Activated CD4-positive, alpha-beta memory T cell treated with anti-CD3 and anti-CD28 coated beads, Interleukin-2, amount 10 ng/mL, durations not matched to agents 7 days and 5 days (primary cell): ENCODE data around the gene TOP3B. TPM values are rescaled to one million over a fixed set of nuclear protein-coding genes. Genes with fewer than 3 reads are reported as not detected.

ENCODE experiments used
- CTCF ChIA-PET: fragments of 350-600 bp; sonication (Branson Sonifier 250); formaldehyde crosslinking; loops from one replicate; lab custom pipeline; 2021; ENCODE audit warnings: antibody characterized with exemption, inconsistent platforms; lab: Charles Lee
- POLR2A ChIA-PET: fragments of 350-600 bp; sonication (Branson Sonifier 250); formaldehyde crosslinking; loops from one replicate; lab custom pipeline; 2021; ENCODE audit warnings: antibody characterized with exemption; lab: Charles Lee
- DNase-seq: peaks from one replicate; pipeline ENCODE4 v3.0.0-alpha.2; 2020
- H3K27ac Mint-ChIP-seq: one replicate; pipeline ENCODE4 v1.8.0; 2021; ENCODE audit warnings: mild to moderate bottlenecking, mixed read lengths
- H3K27me3 Mint-ChIP-seq: one replicate; pipeline ENCODE4 v1.8.0; 2021; ENCODE audit warnings: mixed read lengths
- H3K36me3 Mint-ChIP-seq: one replicate; pipeline ENCODE4 v1.8.0; 2021; ENCODE audit warnings: low read depth, mixed read lengths
- H3K4me1 Mint-ChIP-seq: one replicate; pipeline ENCODE4 v1.8.0; 2021; ENCODE audit warnings: mixed read lengths
- H3K4me3 Mint-ChIP-seq: one replicate; pipeline ENCODE4 v1.8.0; 2021; ENCODE audit warnings: mild to moderate bottlenecking, mixed read lengths
- H3K9me3 Mint-ChIP-seq: one replicate; pipeline ENCODE4 v1.8.0; 2021; ENCODE audit warnings: mixed read lengths
- total RNA-seq, 2 experiments: library from RNA; stranded (reverse); gene quantifications; one replicate each; pipeline ENCODE4 v1.2.3, GENCODE V29; 2021

TOP3B gene
- total RNA-seq, 2 experiments from 2014 or later: 42.6 to 42.7 TPM

GRCh38 chr22:21970800-21971617, 11.6 kb downstream of the TOP3B start:
- no peak overlapping the region for H3K27ac Mint-ChIP-seq
- no peak overlapping the region for H3K4me3 Mint-ChIP-seq
- H3K36me3 Mint-ChIP-seq: peaks cover 61% of the 10 kb centered on the region
- ChIA-PET POLR2A (interaction anchor here (1.5 to 2.3 kb wide), 2 partner anchors 11 to 13 kb away, joined by 3 to 14 read pairs; partner anchors contain the start of gene TOP3B), CTCF (interaction anchor here (1.0 to 2.7 kb wide), 3 partner anchors 10 to 37 kb away, joined by 4 to 38 read pairs (median 10); partner anchors contain the start of genes PPM1F and TOP3B)
- no peaks in the 10 kb centered on the region for H3K4me1 Mint-ChIP-seq
- DNase-seq: no peak
- no peaks in the 10 kb centered on the region for H3K27me3 Mint-ChIP-seq
- H3K9me3 Mint-ChIP-seq: no peaks in the 10 kb centered on the region

- Mint-ChIP-seq H3K27ac (no peak overlapping the region), H3K36me3 (peaks cover 57% of the 10 kb centered on the region), H3K27me3 (no peaks in the 10 kb centered on the region), H3K9me3 (no peaks in the 10 kb centered on the region), H3K4me3 (no peak overlapping the region), H3K4me1 (no peaks in the 10 kb centered on the region)
- ChIA-PET CTCF (interaction anchor here (2.7 kb wide), 1 partner anchor 11 kb away, joined by 38 read pairs; the partner anchor contains the start of gene TOP3B), POLR2A (interaction anchor here (1.5 kb wide), 1 partner anchor 12 kb away, joined by 3 read pairs; no protein-coding TSS in a partner anchor)
- DNase-seq: no peak
Measured at GRCh38 chr22:21970037-21970799, 12.4 kb downstream of the TOP3B start.

- Mint-ChIP-seq H3K27ac (no peak overlapping the region), H3K4me1 (no peaks in the 10 kb centered on the region), H3K9me3 (no peaks in the 10 kb centered on the region), H3K4me3 (no peak overlapping the region), H3K36me3 (peaks cover 49% of the 10 kb centered on the region), H3K27me3 (no peaks in the 10 kb centered on the region)
- ChIA-PET POLR2A (no interaction called here), CTCF (no interaction called here)
- no peak for DNase-seq
Measured at GRCh38 chr22:21968452-21969129, 14.0 kb downstream of the TOP3B start.

- POLR2A ChIA-PET: no interaction called here
- H3K36me3 Mint-ChIP-seq: peaks cover 50% of the 10 kb centered on the region
- no peaks in the 10 kb centered on the region for H3K27me3 Mint-ChIP-seq
- no peak overlapping the region for H3K4me3 Mint-ChIP-seq
- DNase-seq: no peak
- H3K27ac Mint-ChIP-seq: no peak overlapping the region
- no peaks in the 10 kb centered on the region for H3K9me3 Mint-ChIP-seq
- CTCF ChIA-PET: interaction anchor here (0.9 to 1.8 kb wide), 2 partner anchors 14 to 15 kb away, joined by 3 to 8 read pairs; partner anchors contain the start of gene PPM1F
- H3K4me1 Mint-ChIP-seq: no peaks in the 10 kb centered on the region
Measured at GRCh38 chr22:21967693-21968271, 14.8 kb downstream of the TOP3B start.

GRCh38 chr22:21966643-21967516, 15.7 kb downstream of the TOP3B start:
- POLR2A ChIA-PET: no interaction called here
- H3K27me3 Mint-ChIP-seq: no peaks in the 10 kb centered on the region
- H3K4me3 Mint-ChIP-seq: no peak overlapping the region
- no peaks in the 10 kb centered on the region for H3K4me1 Mint-ChIP-seq
- peaks cover 46% of the 10 kb centered on the region for H3K36me3 Mint-ChIP-seq
- no peak for DNase-seq
- H3K9me3 Mint-ChIP-seq: no peaks in the 10 kb centered on the region
- CTCF ChIA-PET: interaction anchor here (0.6 to 1.8 kb wide), 3 partner anchors 14 to 86 kb away, joined by 3 to 8 read pairs (median 3); partner anchors contain the start of gene PPM1F
- no peak overlapping the region for H3K27ac Mint-ChIP-seq

GRCh38 chr22:21965762-21966288, 16.8 kb downstream of the TOP3B start:
- Mint-ChIP-seq H3K4me3 (no peak overlapping the region), H3K9me3 (no peaks in the 10 kb centered on the region), H3K4me1 (no peaks in the 10 kb centered on the region), H3K36me3 (peaks cover 42% of the 10 kb centered on the region), H3K27me3 (no peaks in the 10 kb centered on the region), H3K27ac (no peak overlapping the region)
- POLR2A ChIA-PET: interaction anchor here (1.3 kb wide), 1 partner anchor 16 kb away, joined by 6 read pairs; the partner anchor contains the start of gene TOP3B
- CTCF ChIA-PET: no interaction called here
- DNase-seq: no peak

GRCh38 chr22:21964918-21965484, 17.6 kb downstream of the TOP3B start:
- no peak for DNase-seq
- H3K27me3 Mint-ChIP-seq: no peaks in the 10 kb centered on the region
- no peaks in the 10 kb centered on the region for H3K9me3 Mint-ChIP-seq
- H3K4me1 Mint-ChIP-seq: no peaks in the 10 kb centered on the region
- H3K36me3 Mint-ChIP-seq: peaks cover 35% of the 10 kb centered on the region
- POLR2A ChIA-PET: interaction anchor here (1.0 to 1.3 kb wide), 2 partner anchors 17 to 20 kb away, joined by 3 to 6 read pairs; partner anchors contain the start of gene TOP3B
- CTCF ChIA-PET: no interaction called here
- no peak overlapping the region for H3K4me3 Mint-ChIP-seq
- no peak overlapping the region for H3K27ac Mint-ChIP-seq

GRCh38 chr22:21964234-21964633, 18.4 kb downstream of the TOP3B start:
- POLR2A ChIA-PET: interaction anchor here (1.0 kb wide), 1 partner anchor 20 kb away, joined by 3 read pairs; no protein-coding TSS in a partner anchor

GRCh38 chr22:21963790-21964211, 18.8 kb downstream of the TOP3B start:
- CTCF ChIA-PET: interaction anchor here (1.0 kb wide), 1 partner anchor 8 kb away, joined by 3 read pairs; no protein-coding TSS in a partner anchor
- no peak overlapping the region for H3K4me3 Mint-ChIP-seq
- POLR2A ChIA-PET: no interaction called here

More at GRCh38 chr22:21964234-21964633, 18.4 kb downstream of the TOP3B start:
- H3K27ac Mint-ChIP-seq: no peak overlapping the region
- CTCF ChIA-PET: interaction anchor here (1.0 kb wide), 1 partner anchor 8 kb away, joined by 3 read pairs; no protein-coding TSS in a partner anchor
- peaks cover 35% of the 10 kb centered on the region for H3K36me3 Mint-ChIP-seq
- H3K4me3 Mint-ChIP-seq: no peak overlapping the region
- H3K4me1 Mint-ChIP-seq: no peaks in the 10 kb centered on the region
- no peaks in the 10 kb centered on the region for H3K27me3 Mint-ChIP-seq
- no peaks in the 10 kb centered on the region for H3K9me3 Mint-ChIP-seq
- no peak for DNase-seq

GRCh38 chr22:21963286-21963685, 19.3 kb downstream of the TOP3B start:
- Mint-ChIP-seq H3K27me3 (no peaks in the 10 kb centered on the region), H3K36me3 (peaks cover 27% of the 10 kb centered on the region), H3K9me3 (no peaks in the 10 kb centered on the region), H3K27ac (no peak overlapping the region), H3K4me1 (no peaks in the 10 kb centered on the region), H3K4me3 (no peak overlapping the region)
- ChIA-PET CTCF (interaction anchor here (1.5 kb wide), 1 partner anchor 9 kb away, joined by 3 read pairs; no protein-coding TSS in a partner anchor), POLR2A (no interaction called here)
- no peak for DNase-seq

More at GRCh38 chr22:21963790-21964211, 18.8 kb downstream of the TOP3B start:
- peaks cover 32% of the 10 kb centered on the region for H3K36me3 Mint-ChIP-seq
- no peaks in the 10 kb centered on the region for H3K9me3 Mint-ChIP-seq
- no peaks in the 10 kb centered on the region for H3K27me3 Mint-ChIP-seq
- DNase-seq: no peak
- H3K27ac Mint-ChIP-seq: no peak overlapping the region
- no peaks in the 10 kb centered on the region for H3K4me1 Mint-ChIP-seq

- no peaks in the 10 kb centered on the region for H3K27me3 Mint-ChIP-seq
- POLR2A ChIA-PET: no interaction called here
- H3K9me3 Mint-ChIP-seq: no peaks in the 10 kb centered on the region
- peaks cover 24% of the 10 kb centered on the region for H3K36me3 Mint-ChIP-seq
- no peaks in the 10 kb centered on the region for H3K4me1 Mint-ChIP-seq
- no peak for DNase-seq
- no peak overlapping the region for H3K4me3 Mint-ChIP-seq
- CTCF ChIA-PET: interaction anchor here (1.5 kb wide), 1 partner anchor 10 kb away, joined by 3 read pairs; no protein-coding TSS in a partner anchor
- H3K27ac Mint-ChIP-seq: no peak overlapping the region
Measured at GRCh38 chr22:21962655-21962949, 20.0 kb downstream of the TOP3B start.
